Activated T-helper 1 cell treated with anti-CD3 and anti-CD28 coated beads, Interleukin-12 subunit alpha, Interleukin-12 subunit beta, Interleukin-2, Interleukin-4 antibody, amounts not matched to agents 30 ng/mL and 10 ng/mL and 1 ng/mL, durations not matched to agents 14 hours and 24 hours and 36 hours (primary cell): ENCODE data around the gene DUS2. TPM values are rescaled to one million over a fixed set of nuclear protein-coding genes. Genes with fewer than 3 reads are reported as not detected.

Experiments
- DNase-seq: peaks from one replicate; pipeline ENCODE4 v3.0.0; 2021; ENCODE audit warnings: low spot score
- H3K27ac Mint-ChIP-seq: one replicate; pipeline ENCODE4 v1.8.0; 2021; ENCODE audit warnings: mild to moderate bottlenecking, mixed read lengths
- H3K27me3 Mint-ChIP-seq: one replicate; pipeline ENCODE4 v1.8.0; 2022; ENCODE audit warnings: mild to moderate bottlenecking, moderate library complexity, mixed read lengths; ENCODE audit not compliant: insufficient read depth
- H3K36me3 Mint-ChIP-seq: one replicate; pipeline ENCODE4 v1.8.0; 2021; ENCODE audit warnings: low read depth, mixed read lengths
- H3K4me1 Mint-ChIP-seq: one replicate; pipeline ENCODE4 v1.8.0; 2021; ENCODE audit warnings: low read depth, mixed read lengths
- H3K4me3 Mint-ChIP-seq: one replicate; pipeline ENCODE4 v1.8.0; 2021; ENCODE audit warnings: mild to moderate bottlenecking, moderate library complexity, mixed read lengths
- H3K9me3 Mint-ChIP-seq: one replicate; pipeline ENCODE4 v1.8.0; 2021; ENCODE audit warnings: mixed read lengths
- intact Hi-C: fragments of 100-400 bp; cut with micrococcal nuclease; formaldehyde crosslinking; loops from one replicate; pipeline ENCODE4 v1.15.1; 2024
- total RNA-seq: library from RNA; stranded (reverse); gene quantifications from 2 replicates; pipeline ENCODE4 v1.2.3, GENCODE V29; 2022

The DUS2 gene
- total RNA-seq, 1 donor from 2014 or later, result 34.7 TPM

DNA sequence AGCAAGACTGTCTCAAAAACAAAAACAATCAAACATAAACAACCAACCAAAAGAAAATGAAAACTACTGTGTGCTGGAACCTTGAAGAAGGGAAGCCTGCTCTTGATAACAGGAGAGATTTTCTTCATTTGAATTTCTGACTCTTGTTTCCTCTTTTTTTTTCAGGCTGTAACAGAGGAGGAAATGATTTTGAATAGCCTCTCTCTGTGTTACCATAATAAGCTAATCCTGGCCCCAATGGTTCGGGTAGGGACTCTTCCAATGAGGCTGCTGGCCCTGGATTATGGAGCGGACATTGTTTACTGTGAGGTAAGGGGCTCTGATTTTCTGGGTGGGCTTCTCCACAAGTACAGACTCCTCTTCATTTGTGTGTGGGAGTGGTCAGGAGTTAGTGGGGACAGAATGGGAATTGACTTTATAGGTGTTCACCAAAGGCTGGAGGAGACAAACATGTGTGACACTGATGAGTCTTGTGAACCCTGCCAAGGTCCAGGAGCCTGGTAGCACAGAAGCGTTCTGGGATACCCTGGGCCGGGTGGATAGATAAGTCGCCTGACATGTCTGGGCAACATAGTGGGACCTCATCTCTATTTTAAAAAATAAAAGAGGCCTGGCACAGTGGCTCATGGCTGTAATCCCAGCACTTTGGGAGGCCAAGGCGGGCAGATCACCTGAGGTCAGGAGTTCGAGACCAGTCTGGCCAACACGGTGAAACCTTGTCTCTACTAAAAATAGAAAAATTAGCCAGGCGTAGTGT is 14.9 kb downstream of the DUS2 start:
- H3K27ac Mint-ChIP-seq, result peak overlapping the region; percentile 13
- no peak overlapping the region for H3K4me3 Mint-ChIP-seq
- no peaks in the 10 kb centered on the region for H3K9me3 Mint-ChIP-seq
- peaks cover 19% of the 10 kb centered on the region for H3K4me1 Mint-ChIP-seq
- no peak for DNase-seq
- intact Hi-C loops, result no loop called here
- peaks cover 30% of the 10 kb centered on the region for H3K36me3 Mint-ChIP-seq
- no peaks in the 10 kb centered on the region for H3K27me3 Mint-ChIP-seq

DNA sequence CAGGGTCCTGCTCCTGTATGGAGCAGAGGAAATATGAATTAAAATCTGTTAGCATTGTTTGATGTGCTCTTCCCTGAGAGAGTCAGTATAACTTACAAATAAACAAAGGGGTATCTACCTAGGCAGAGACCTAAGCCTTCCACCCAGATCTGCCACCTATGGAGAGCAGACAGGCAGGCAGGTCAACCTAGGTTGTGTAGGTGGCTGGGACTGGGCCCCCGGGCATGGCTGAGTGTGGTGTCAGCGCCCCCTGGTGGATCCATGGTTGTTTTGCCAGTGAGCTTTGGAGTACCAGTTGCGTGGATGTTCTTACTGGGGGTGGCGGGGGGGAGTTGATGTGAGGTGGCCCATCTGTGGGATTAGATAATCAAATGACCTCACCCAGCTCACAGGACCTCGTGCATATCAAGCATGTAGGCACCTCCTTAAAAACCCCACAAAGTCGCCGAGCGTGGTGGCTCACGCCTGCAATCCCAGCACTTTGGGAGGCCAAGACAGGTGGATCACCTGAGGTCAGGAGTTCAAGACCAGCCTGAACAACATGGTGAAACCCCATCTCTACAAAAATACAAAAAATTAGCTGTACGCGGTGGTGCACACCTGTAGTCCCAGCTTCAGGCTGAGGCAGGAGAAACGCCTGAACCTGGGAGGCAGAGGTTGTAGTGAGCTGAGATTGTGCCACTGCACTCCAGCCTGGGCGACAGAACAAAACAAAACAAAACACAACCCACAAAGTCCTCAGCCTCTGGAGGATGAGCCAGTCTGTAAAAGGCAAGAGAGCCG is 17.6 kb downstream of the DUS2 start:
- intact Hi-C loops, result loop anchor here (1.0 to 2.0 kb wide), 6 partner anchors 17 to 224 kb away; partner anchors contain the start of genes DDX28 and DUS2
- DNase-seq, result peak; percentile 81
- H3K9me3 Mint-ChIP-seq, result no peaks in the 10 kb centered on the region
- H3K4me1 Mint-ChIP-seq, result peaks cover 19% of the 10 kb centered on the region
- no peaks in the 10 kb centered on the region for H3K27me3 Mint-ChIP-seq
- H3K27ac Mint-ChIP-seq, result peak overlapping the region; percentile 70
- H3K36me3 Mint-ChIP-seq, result peaks cover 33% of the 10 kb centered on the region
- no peak overlapping the region for H3K4me3 Mint-ChIP-seq

DNA sequence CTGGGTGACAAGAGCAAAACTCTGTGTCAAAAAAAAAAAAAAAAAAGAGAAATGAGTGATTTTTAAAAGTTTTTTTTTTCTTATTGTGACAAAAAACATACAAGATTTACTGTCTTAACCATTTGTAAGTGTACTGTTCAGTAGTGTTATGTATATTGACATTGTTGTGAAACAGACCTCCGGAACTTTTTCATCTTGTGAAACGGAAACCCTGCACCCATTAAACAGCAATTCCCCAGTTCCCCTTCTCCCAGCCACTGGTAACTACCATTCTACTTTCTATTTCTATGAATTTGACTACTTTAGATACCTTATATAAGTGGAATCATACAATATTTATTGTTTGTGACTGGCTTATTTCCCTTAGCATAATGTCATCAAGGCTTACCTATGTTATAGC is 18.7 kb downstream of the DUS2 start:
- no peak for DNase-seq
- Mint-ChIP-seq H3K4me3 (no peak overlapping the region), H3K27ac (no peak overlapping the region), H3K9me3 (no peaks in the 10 kb centered on the region), H3K4me1 (peaks cover 15% of the 10 kb centered on the region), H3K27me3 (no peaks in the 10 kb centered on the region), H3K36me3 (peaks cover 32% of the 10 kb centered on the region)
- intact Hi-C loops, result loop anchor here (2.0 kb wide), 1 partner anchor 23 kb away; no protein-coding TSS in a partner anchor

DNA sequence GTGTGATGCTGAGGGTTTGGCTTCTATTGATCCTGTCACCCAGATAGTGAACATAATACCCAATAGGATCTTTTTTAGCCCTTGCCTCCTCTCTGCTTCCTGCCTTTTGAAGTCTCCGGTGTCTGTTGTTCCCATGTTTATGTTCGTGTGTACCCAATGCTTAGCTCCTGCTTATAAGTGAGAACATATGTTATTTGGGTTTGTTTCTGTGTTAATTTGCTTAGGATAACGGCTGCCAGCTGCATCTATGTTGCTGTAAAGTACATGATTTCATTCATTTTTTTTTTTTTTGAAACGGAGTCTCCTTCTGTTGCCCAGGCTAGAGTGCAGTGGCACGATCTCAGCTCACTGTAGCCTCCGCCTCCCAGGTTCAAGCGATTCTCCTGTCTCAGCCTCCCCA is 23.0 kb downstream of the DUS2 start:
- peak overlapping the region; percentile 57 for H3K27ac Mint-ChIP-seq
- H3K9me3 Mint-ChIP-seq, result no peaks in the 10 kb centered on the region
- intact Hi-C loops, result no loop called here

DNA sequence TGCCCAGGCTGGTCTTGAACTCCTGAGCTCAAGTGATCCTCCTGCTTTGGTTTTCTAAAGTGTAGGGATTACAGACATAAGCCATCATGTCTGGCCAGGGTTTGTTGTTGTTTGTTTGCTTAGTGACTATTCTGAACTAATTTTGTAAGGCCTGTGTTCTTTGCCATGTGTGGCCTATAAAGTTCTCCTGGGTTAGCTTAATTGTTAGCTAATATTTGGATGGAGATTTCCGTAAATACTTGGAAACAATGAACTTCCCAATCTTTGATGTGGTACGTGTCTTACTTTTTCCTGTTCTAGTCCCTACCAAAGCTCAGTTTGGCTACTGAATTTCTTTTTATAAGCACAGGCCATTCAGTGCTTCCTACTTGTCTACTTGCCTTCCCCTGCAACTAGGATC is 24.9 kb downstream of the DUS2 start:
- no peak for DNase-seq
- Mint-ChIP-seq H3K9me3 (no peaks in the 10 kb centered on the region), H3K4me3 (no peak overlapping the region), H3K27ac (no peak overlapping the region), H3K36me3 (peaks cover 37% of the 10 kb centered on the region), H3K4me1 (peaks cover 5% of the 10 kb centered on the region), H3K27me3 (no peaks in the 10 kb centered on the region)
- intact Hi-C loops, result no loop called here

More for the DNA sequence above, 23.0 kb downstream of the DUS2 start:
- Mint-ChIP-seq H3K4me1 (peaks cover 5% of the 10 kb centered on the region), H3K36me3 (peaks cover 38% of the 10 kb centered on the region), H3K27me3 (no peaks in the 10 kb centered on the region), H3K4me3 (no peak overlapping the region)
- DNase-seq, result no peak

DNA sequence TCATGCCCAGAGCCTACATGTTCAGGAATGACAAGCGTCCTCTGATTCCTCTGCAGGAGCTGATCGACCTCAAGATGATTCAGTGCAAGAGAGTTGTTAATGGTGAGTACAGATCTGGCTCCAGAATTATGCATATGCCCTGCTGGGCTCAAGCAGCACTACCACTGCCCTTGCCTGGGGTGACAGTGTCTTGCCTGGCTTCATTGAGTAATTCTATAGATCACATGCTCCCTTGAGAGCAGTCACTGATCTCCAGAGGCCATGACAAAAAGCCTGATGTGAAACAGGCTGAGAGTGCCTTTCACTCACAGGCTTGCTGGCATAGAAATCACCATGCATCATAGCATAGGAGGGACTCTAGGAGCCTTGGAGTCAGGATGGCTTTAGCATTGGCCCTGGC is 26.4 kb downstream of the DUS2 start:
- intact Hi-C loops, result no loop called here
- no peak for DNase-seq
- Mint-ChIP-seq H3K9me3 (no peaks in the 10 kb centered on the region), H3K36me3 (peaks cover 43% of the 10 kb centered on the region), H3K4me3 (no peak overlapping the region), H3K27ac (no peak overlapping the region), H3K27me3 (no peaks in the 10 kb centered on the region), H3K4me1 (peaks cover 5% of the 10 kb centered on the region)

DNA sequence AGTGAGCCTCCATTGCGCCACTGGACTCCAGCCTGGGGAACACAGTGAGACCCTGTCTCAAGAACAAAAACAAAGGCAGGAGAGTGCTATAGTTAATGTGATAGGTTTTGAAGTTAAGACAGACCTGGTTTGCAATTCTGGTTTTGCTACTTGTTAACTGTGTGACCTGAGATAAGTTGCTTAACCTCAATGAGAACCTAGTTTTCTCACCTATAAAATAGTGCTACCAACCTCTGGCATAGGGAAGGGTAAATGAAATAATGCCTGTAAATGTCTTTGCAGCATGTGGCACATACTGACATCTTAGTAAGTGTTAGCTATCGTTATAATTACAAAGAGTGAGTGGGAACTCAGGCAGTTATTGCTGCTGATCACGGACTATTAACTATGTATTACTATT is 32.3 kb downstream of the DUS2 start:
- H3K27me3 Mint-ChIP-seq, result no peaks in the 10 kb centered on the region
- DNase-seq, result no peak
- no peak overlapping the region for H3K4me3 Mint-ChIP-seq
- H3K9me3 Mint-ChIP-seq, result no peaks in the 10 kb centered on the region
- no peak overlapping the region for H3K27ac Mint-ChIP-seq
- intact Hi-C loops, result no loop called here
- peaks cover 45% of the 10 kb centered on the region for H3K36me3 Mint-ChIP-seq
- peaks cover 14% of the 10 kb centered on the region for H3K4me1 Mint-ChIP-seq

DNA sequence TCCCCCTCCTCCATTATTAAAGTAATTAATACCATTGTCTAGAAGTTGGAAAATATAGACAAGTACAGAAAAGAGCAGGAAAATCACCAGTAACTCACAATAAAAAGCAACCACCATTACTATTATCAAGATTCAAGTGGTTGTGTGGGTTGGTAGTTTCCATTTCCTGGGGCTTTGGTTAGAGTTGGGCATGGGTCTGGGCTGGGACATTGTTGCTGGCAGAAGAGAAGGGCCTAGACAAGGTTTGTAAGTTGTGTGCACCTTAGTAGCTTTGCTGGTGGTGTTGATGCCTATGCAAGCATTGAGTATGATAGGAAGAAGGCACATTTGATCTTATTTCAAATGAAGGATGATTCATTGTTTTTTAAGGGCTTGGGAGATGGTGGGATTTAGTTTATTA is 36.7 kb downstream of the DUS2 start:
- peak overlapping the region; percentile 43 for H3K4me3 Mint-ChIP-seq
- no peaks in the 10 kb centered on the region for H3K9me3 Mint-ChIP-seq
- DNase-seq, result no peak
- intact Hi-C loops, result loop anchor here (5.0 kb wide), 2 partner anchors 168 to 243 kb away; partner anchors contain the start of gene PSKH1
- H3K27ac Mint-ChIP-seq, result peak overlapping the region; percentile 76
- H3K27me3 Mint-ChIP-seq, result no peaks in the 10 kb centered on the region
- H3K4me1 Mint-ChIP-seq, result peaks cover 52% of the 10 kb centered on the region
- peaks cover 47% of the 10 kb centered on the region for H3K36me3 Mint-ChIP-seq

DNA sequence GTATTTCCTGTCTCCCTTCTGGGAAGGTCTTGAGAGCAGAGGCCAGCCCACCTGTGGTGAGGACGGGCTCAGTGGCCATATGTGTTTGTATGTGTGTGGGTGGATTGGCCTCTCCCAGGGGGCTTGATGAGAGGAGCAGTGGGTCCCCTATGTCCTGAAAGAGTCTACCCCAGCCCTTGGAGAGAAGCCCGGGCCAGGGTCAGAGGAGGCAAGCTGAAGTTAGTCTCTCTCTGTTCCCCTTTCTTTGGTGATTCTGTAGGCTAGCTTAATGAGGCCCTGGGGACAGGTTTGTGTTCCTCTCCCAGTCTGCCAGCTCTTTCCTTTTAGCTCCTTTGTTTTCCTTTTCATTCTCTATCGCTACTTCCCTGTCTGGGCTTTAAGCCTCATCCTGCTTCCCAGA is 38.3 kb downstream of the DUS2 start:
- Mint-ChIP-seq H3K27ac (peak overlapping the region; percentile 74), H3K36me3 (peaks cover 42% of the 10 kb centered on the region), H3K4me3 (no peak overlapping the region), H3K4me1 (peaks cover 67% of the 10 kb centered on the region), H3K27me3 (no peaks in the 10 kb centered on the region), H3K9me3 (no peaks in the 10 kb centered on the region)
- no peak for DNase-seq
- intact Hi-C loops, result loop anchor here (5.0 kb wide), 2 partner anchors 169 to 244 kb away; partner anchors contain the start of gene PSKH1

DNA sequence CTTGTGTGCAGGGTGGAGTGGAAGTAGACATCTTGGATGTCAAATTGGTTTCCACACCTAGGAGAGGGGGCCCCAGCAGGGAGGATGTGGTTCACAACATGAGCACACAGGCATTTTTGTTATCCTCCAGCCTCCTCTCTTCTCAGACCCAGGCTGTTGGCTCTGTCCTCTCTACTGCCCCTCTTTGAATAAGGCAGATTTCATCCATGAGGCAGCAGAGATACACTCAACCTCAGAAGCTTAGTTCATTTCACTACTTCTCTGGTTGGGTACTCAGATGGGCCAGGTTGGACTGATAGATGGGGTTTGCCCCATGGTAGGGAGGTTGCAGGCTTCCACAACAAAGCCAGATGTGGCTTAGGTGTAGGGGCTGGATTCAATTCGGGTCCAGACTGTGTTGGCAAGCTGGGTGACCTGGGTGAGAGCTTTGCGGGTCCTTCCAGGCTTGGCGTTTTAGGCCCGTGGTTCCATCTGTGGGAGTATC is 39.9 kb downstream of the DUS2 start:
- H3K27me3 Mint-ChIP-seq, result no peaks in the 10 kb centered on the region
- peak overlapping the region; percentile 88 for H3K27ac Mint-ChIP-seq
- H3K4me1 Mint-ChIP-seq, result peaks cover 77% of the 10 kb centered on the region
- H3K36me3 Mint-ChIP-seq, result peaks cover 40% of the 10 kb centered on the region
- intact Hi-C loops, result loop anchor here (5.0 kb wide), 2 partner anchors 171 to 246 kb away; partner anchors contain the start of gene PSKH1
- H3K4me3 Mint-ChIP-seq, result peak overlapping the region; percentile 61
- peak; percentile 44 for DNase-seq
- H3K9me3 Mint-ChIP-seq, result no peaks in the 10 kb centered on the region

DNA sequence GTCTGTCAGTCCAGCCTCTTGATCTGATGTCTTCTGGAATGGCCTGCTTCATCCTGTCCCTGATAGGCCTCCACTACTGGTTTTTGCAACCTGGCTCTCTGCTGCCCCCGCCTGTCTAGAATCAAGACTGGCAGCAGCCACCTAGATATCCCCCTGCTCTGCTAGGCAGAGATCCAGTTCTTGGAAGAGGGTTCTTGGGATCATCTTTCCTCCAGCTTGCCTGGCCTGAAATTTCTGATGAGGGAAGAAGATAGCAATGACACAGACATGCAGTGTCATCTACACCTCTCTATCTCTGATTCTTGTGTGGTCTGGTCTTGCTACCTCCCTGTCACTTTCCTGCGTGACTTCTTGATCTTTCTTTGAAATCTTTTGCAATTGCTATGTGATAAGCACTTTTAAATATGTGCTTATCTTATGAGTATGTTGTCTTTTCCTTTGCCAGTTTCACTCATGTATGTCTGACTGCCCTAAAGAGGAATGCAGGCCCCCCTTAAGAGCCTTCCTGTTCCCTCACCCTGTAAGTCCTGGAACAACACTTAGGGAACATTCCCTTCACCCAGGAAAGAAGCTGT is 41.8 kb downstream of the DUS2 start:
- peaks cover 33% of the 10 kb centered on the region for H3K36me3 Mint-ChIP-seq
- peaks cover 81% of the 10 kb centered on the region for H3K4me1 Mint-ChIP-seq

DNA sequence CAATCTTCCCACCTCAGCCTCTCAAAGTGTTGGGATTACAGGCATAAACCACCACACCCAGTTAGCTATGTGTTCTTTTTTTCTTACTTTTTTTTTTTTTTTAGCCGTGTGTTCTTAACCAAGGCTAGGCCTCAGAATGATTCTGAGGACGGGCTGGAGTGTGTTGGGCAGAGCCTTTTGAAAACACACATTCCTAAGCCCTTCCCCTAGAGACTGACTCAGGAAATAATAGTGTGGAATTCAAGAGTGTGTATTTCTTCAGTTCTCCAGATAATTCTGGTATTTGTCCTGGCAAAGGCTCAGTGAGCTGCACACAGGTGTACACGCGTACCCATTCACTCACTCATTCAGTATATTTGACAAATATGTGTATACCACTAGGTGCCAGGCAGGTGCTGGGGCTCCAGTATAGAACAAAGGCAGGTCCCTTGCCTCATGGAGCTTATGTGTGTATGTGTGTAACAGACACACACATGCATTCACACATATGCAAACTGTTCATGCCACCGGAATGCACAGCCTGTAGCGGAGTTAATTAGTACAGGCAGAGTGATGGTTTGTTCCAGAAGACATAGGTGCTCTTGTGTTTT is 42.7 kb downstream of the DUS2 start:
- Mint-ChIP-seq H3K9me3 (no peaks in the 10 kb centered on the region), H3K27me3 (no peaks in the 10 kb centered on the region), H3K36me3 (peaks cover 39% of the 10 kb centered on the region), H3K4me1 (peaks cover 86% of the 10 kb centered on the region), H3K4me3 (no peak overlapping the region), H3K27ac (peak overlapping the region; percentile 55)
- intact Hi-C loops, result loop anchor here (2.0 kb wide), 2 partner anchors 25 to 129 kb away; partner anchors contain the start of gene PSMB10
- no peak for DNase-seq

More for the DNA sequence above, 41.8 kb downstream of the DUS2 start:
- intact Hi-C loops, result loop anchor here (1.0 to 5.0 kb wide), 7 partner anchors 14 to 248 kb away; partner anchors contain the start of genes PSKH1 and PSMB10
- H3K27me3 Mint-ChIP-seq, result no peaks in the 10 kb centered on the region
- DNase-seq, result peak; percentile 59
- peak overlapping the region; percentile 75 for H3K27ac Mint-ChIP-seq
- H3K9me3 Mint-ChIP-seq, result no peaks in the 10 kb centered on the region
- H3K4me3 Mint-ChIP-seq, result no peak overlapping the region
